HCT116 (cell line): Measurements from ENCODE around the gene FERMT3. TPM values are rescaled to one million over a fixed set of nuclear protein-coding genes. Genes with fewer than 3 reads are reported as not detected.

Source experiments
- ATAC-seq: fragments of 200-7000 bp; cut with Tn5 transposase; 2 replicates; pipeline ENCODE4 v1.9.1; 2020; ENCODE audit warnings: mild to moderate bottlenecking, moderate library complexity
- BruUV-seq: library from RNA; stranded (reverse); fragments of 400-500 nt; replicated peaks from 2 replicates; lab custom pipeline; 2021; lab: Mats Ljungman, UMichigan
- CTCF ChIA-PET: fragments of 300-600 bp; sonication (Branson Sonifier 250); formaldehyde crosslinking; loops from one replicate; lab custom pipeline; 2021; ENCODE audit warnings: antibody characterized with exemption; lab: Charles Lee
- POLR2A ChIA-PET: fragments of 300-600, 350-600 bp; sonication (Branson Sonifier 250); formaldehyde crosslinking; loops from one replicate; lab custom pipeline; 2021; ENCODE audit warnings: antibody characterized with exemption; lab: Charles Lee
- RAD21 ChIA-PET, 2 experiments: fragments of 300-600 bp; sonication (Branson Sonifier 250); formaldehyde crosslinking; loops; one replicate each; lab custom pipeline; 2023; ENCODE audit warnings: low total read pairs in 2 of 2; ENCODE audit not compliant: uncharacterized antibody in 2 of 2, unreplicated experiment in 2 of 2, low non-redundant PET in 1 of 2; lab: Charles Lee
- DNase-seq: peaks from one replicate; pipeline ENCODE4 v3.0.0-alpha.2; 2010; ENCODE audit warnings: low read depth, low spot score
- H2AFZ ChIP-seq: fragments of 200-600 bp; shearing (Covaris generic), sonication (generic); 2 replicates; pipeline ENCODE4 v1.6.1; 2017; ENCODE audit warnings: low read depth, mixed run types, mixed read lengths, antibody characterized with exemption, low read length; ENCODE audit not compliant: poor library complexity, severe bottlenecking
- H3K27ac ChIP-seq: 2 replicates; pipeline ENCODE4 v1.5.1; 2012; ENCODE audit warnings: low read depth, low read length
- H3K27me3 ChIP-seq: fragments of 200-600 bp; sonication (generic); 2 replicates; pipeline ENCODE4 v1.6.1; 2016; ENCODE audit warnings: mixed run types, low read length, mixed read lengths; ENCODE audit not compliant: insufficient read depth
- H3K36me3 ChIP-seq, 2 experiments: fragments of 200-500 bp in 1 of 2; fragments of 200-600 bp in 1 of 2; sonication (Bioruptor generic) in 1 of 2; sonication (generic) in 1 of 2; 2 replicates each; pipeline versions ENCODE4 v1.5.1 to v1.6.1; 2014 to 2016; ENCODE audit warnings: low read length in 2 of 2, inconsistent platforms in 1 of 2, mixed read lengths in 1 of 2, mixed run types in 1 of 2; ENCODE audit not compliant: insufficient read depth in 2 of 2, control insufficient read depth in 1 of 2
- H3K4me1 ChIP-seq, 2 experiments: fragments of 200-600 bp in 1 of 2; sonication (generic) in 1 of 2; 2 replicates each; pipeline versions ENCODE4 v1.5.1 to v1.6.1; 2012 to 2017; ENCODE audit warnings: low read length in 2 of 2, inconsistent platforms in 1 of 2, mild to moderate bottlenecking in 1 of 2, mixed read lengths in 1 of 2, mixed run types in 1 of 2, moderate library complexity in 1 of 2; ENCODE audit not compliant: insufficient read depth in 2 of 2, control insufficient read depth in 1 of 2
- H3K4me2 ChIP-seq: fragments of 200-600 bp; sonication (generic); 2 replicates; pipeline ENCODE4 v1.6.1; 2017; ENCODE audit warnings: mixed run types, low read length, mixed read lengths
- H3K4me3 ChIP-seq, 2 experiments: fragments of 200-600 bp in 1 of 2; sonication (generic) in 1 of 2; replicated peaks in 1 of 2; 2 replicates each; pipeline ENCODE4 v1.5.1; 2011 to 2016; ENCODE audit warnings: low read length in 2 of 2, control low read depth in 1 of 2, low read depth in 1 of 2, mild to moderate bottlenecking in 1 of 2, mixed read lengths in 1 of 2, mixed run types in 1 of 2
- H3K79me2 ChIP-seq: fragments of 200-600 bp; sonication (generic); 2 replicates; pipeline ENCODE4 v1.6.1; 2017; ENCODE audit warnings: mild to moderate bottlenecking, mixed run types, low read length, moderate library complexity, mixed read lengths; ENCODE audit not compliant: insufficient read depth
- H3K9ac ChIP-seq: fragments of 200-600 bp; sonication (generic); 2 replicates; pipeline ENCODE4 v1.6.1; 2016; ENCODE audit warnings: low read length, mixed read lengths
- H3K9me2 ChIP-seq: fragments of 200-600 bp; sonication (generic), shearing (Covaris generic); 2 replicates; pipeline ENCODE4 v1.6.1; 2017; ENCODE audit warnings: mixed run types, mild to moderate bottlenecking, moderate library complexity; ENCODE audit not compliant: insufficient read depth
- H3K9me3 ChIP-seq, 2 experiments: fragments of 200-500 bp in 1 of 2; fragments of 200-600 bp in 1 of 2; sonication (Bioruptor generic) in 1 of 2; sonication (generic) in 1 of 2; 2 replicates each; pipeline ENCODE4 v1.6.1; 2014 to 2017; ENCODE audit warnings: low read length in 2 of 2, mixed read lengths in 2 of 2, inconsistent platforms in 1 of 2, low read depth in 1 of 2, mild to moderate bottlenecking in 1 of 2, mixed run types in 1 of 2, moderate library complexity in 1 of 2; ENCODE audit not compliant: control insufficient read depth in 1 of 2, insufficient read depth in 1 of 2
- H4K20me1 ChIP-seq: fragments of 200-600 bp; sonication (generic), shearing (Covaris generic); 2 replicates; pipeline ENCODE4 v1.6.1; 2017; ENCODE audit warnings: mixed run types, mild to moderate bottlenecking, moderate library complexity; ENCODE audit not compliant: insufficient read depth
- ATF3 ChIP-seq: IDR thresholded peaks from 2 replicates; pipeline ENCODE4 v1.6.1; 2012
- CBX3 ChIP-seq: IDR thresholded peaks from 2 replicates; pipeline ENCODE4 v1.6.1; 2012; ENCODE audit warnings: low read depth
- CEBPB ChIP-seq: IDR thresholded peaks from 2 replicates; pipeline ENCODE4 v1.6.1; 2012; ENCODE audit warnings: low read depth
- CTCF ChIP-seq, 3 experiments: fragments of 200-600 bp in 1 of 3; sonication (generic) in 1 of 3; IDR thresholded peaks in 2 of 3; conservative IDR thresholded peaks in 1 of 3; 2 replicates each; pipeline ENCODE4 v1.5.1; 2012 to 2017; ENCODE audit warnings: low read depth in 2 of 3, low read length in 2 of 3, antibody characterized with exemption in 1 of 3, borderline replicate concordance in 1 of 3, control low read depth in 1 of 3, mild to moderate bottlenecking in 1 of 3, mixed read lengths in 1 of 3, mixed run types in 1 of 3, moderate library complexity in 1 of 3; ENCODE audit not compliant: insufficient read depth in 1 of 3
- ELF1 ChIP-seq: IDR thresholded peaks from 2 replicates; pipeline ENCODE4 v1.6.1; 2012; ENCODE audit warnings: low read depth, borderline replicate concordance
- EZH2 ChIP-seq: fragments of 200-600 bp; sonication (generic); IDR thresholded peaks from 2 replicates; pipeline ENCODE4 v1.6.1; 2017; ENCODE audit warnings: antibody characterized with exemption, mixed run types
- JUND ChIP-seq: IDR thresholded peaks from 2 replicates; pipeline ENCODE4 v1.6.1; 2012
- MAX ChIP-seq: IDR thresholded peaks from 2 replicates; pipeline ENCODE4 v1.6.1; 2012
- POLR2A ChIP-seq: IDR thresholded peaks from 2 replicates; pipeline ENCODE4 v1.7.0; 2011; ENCODE audit warnings: borderline replicate concordance; ENCODE audit not compliant: insufficient read depth, insufficient read length; ENCODE audit errors: extremely low read depth
- RAD21 ChIP-seq: IDR thresholded peaks from 2 replicates; pipeline ENCODE4 v1.6.1; 2012; ENCODE audit warnings: low read depth, mild to moderate bottlenecking
- REST ChIP-seq: IDR thresholded peaks from 2 replicates; pipeline ENCODE4 v1.6.1; 2012; ENCODE audit warnings: low read depth
- SRF ChIP-seq: IDR thresholded peaks from 2 replicates; pipeline ENCODE4 v1.6.1; 2012; ENCODE audit warnings: low read depth
- YY1 ChIP-seq: IDR thresholded peaks from 2 replicates; pipeline ENCODE4 v1.6.1; 2011; ENCODE audit warnings: low read length, low read depth, moderate library complexity, mild to moderate bottlenecking; ENCODE audit not compliant: insufficient replicate concordance; ENCODE audit errors: extremely low read depth
- ZBTB33 ChIP-seq: IDR thresholded peaks from 2 replicates; pipeline ENCODE4 v1.6.1; 2011; ENCODE audit warnings: mild to moderate bottlenecking, low read length, moderate library complexity; ENCODE audit not compliant: insufficient replicate concordance; ENCODE audit errors: extremely low read depth
- ZFX ChIP-seq: fragments of 450-650 bp; IDR thresholded peaks from 2 replicates; pipeline ENCODE4 v1.6.1; 2017
- ZNF274 ChIP-seq: fragments of 200-500 bp; sonication (Bioruptor generic); IDR thresholded peaks from 2 replicates; pipeline ENCODE4 v1.6.1; 2014; ENCODE audit warnings: mild to moderate bottlenecking, low read depth, low read length, inconsistent platforms
- intact Hi-C: fragments of 100-400 bp; cut with micrococcal nuclease; formaldehyde crosslinking; loops from 2 replicates; pipeline ENCODE4 v1.10.0; 2022
- total RNA-seq: library from RNA; stranded (reverse); gene quantifications from one replicate; pipeline ENCODE4 v1.2.1, GENCODE V29; 2021; ENCODE audit not compliant: unreplicated experiment

The FERMT3 gene
- total RNA-seq, 1 experiment from 2014 or later = 4.3 TPM

GRCh38 chr11:64238999-64239398 is 32.5 kb downstream of the FERMT3 start:
- no peaks in the 10 kb centered on the region for H3K9me3 ChIP-seq
- CTCF ChIA-PET = no interaction called here
- peaks cover 33% of the 10 kb centered on the region for H3K79me2 ChIP-seq
- H3K4me3 ChIP-seq = no peak overlapping the region; a peak in 1 of 4 replicates
- BruUV-seq = no TSS peak
- H3K27ac ChIP-seq = peak overlapping the region; percentile 96
- intact Hi-C loops = no loop called here
- no peak overlapping the region for H2AFZ ChIP-seq
- DNase-seq (no peak), ATAC-seq (no peak)
- RAD21 ChIA-PET = no interaction called here
- POLR2A ChIA-PET = interaction anchor here (1.1 kb wide), 1 partner anchor 8 kb away, joined by 4 read pairs; no protein-coding TSS in a partner anchor
- H3K4me2 ChIP-seq = peak overlapping the region; percentile 84; the same call in 1 of the 2 replicates
- no peaks in the 10 kb centered on the region for H4K20me1 ChIP-seq
- peaks cover 0 to 18% of the 10 kb centered on the region in 2 experiments; a peak in 1 of 4 replicates for H3K36me3 ChIP-seq
- peak overlapping the region; percentile 30 for H3K9ac ChIP-seq
- peaks cover 31 to 58% of the 10 kb centered on the region in 2 experiments for H3K4me1 ChIP-seq
- H3K27me3 ChIP-seq = no peaks in the 10 kb centered on the region
- H3K9me2 ChIP-seq = no peaks in the 10 kb centered on the region
- TF ChIP-seq POLR2A (no peak), CTCF (IDR thresholded peaks at IDR 0.05 in 2 of 3, conservative IDR thresholded peaks at IDR 0.05 in 1 of 3; ENCODE audit: borderline replicate concordance in 1 of 3, insufficient read depth in 1 of 3, low read depth in 2 of 3, low read length in 2 of 3) (no peak), ZNF274 (no peak), ZFX (no peak), ELF1 (no peak), REST (no peak), CEBPB (no peak), ZBTB33 (no peak), JUND (no peak), EZH2 (no peak), SRF (no peak), MAX (no peak), ATF3 (no peak), YY1 (no peak), CBX3 (no peak), RAD21 (no peak)
- TF ChIP-seq, all 23 proteins: peak for 0
